H1 (cell line): ENCODE data around the gene PAK2. TPM values are rescaled to one million over a fixed set of nuclear protein-coding genes. Genes with fewer than 3 reads are reported as not detected.

Source experiments
- CTCF ChIA-PET: fragments of 300-600 bp; sonication (Branson Sonifier 250); formaldehyde crosslinking; loops from one replicate; lab custom pipeline; 2021; ENCODE audit not compliant: partially characterized antibody; lab: Charles Lee
- POLR2A ChIA-PET: fragments of 300-600 bp; sonication (Branson Sonifier 250); formaldehyde crosslinking; loops from one replicate; lab custom pipeline; 2021; ENCODE audit warnings: inconsistent platforms; ENCODE audit not compliant: partially characterized antibody; lab: Charles Lee
- DNase-seq, 2 experiments: peaks; one replicate each; pipeline versions ENCODE4 v3.0.0 to v3.0.0-alpha.2; 2010 to 2022; ENCODE audit warnings: low spot score in 2 of 2, low read depth in 1 of 2, mixed read lengths in 1 of 2
- FAIRE-seq: peaks from 2 replicates; lab custom pipeline; 2011; peaks lifted over from hg19 to GRCh38; lab: Jason Lieb, UNC
- H2AFZ ChIP-seq: 2 replicates; pipeline ENCODE4 v1.8.1; 2012; ENCODE audit warnings: low read length, inconsistent platforms
- H2AK5ac ChIP-seq: 2 replicates; pipeline ENCODE4 v1.6.1; 2013; ENCODE audit warnings: low read depth, low read length
- H2BK120ac ChIP-seq: replicated peaks from 2 replicates; pipeline ENCODE3; 2013; ENCODE audit warnings: low read depth, low read length, inconsistent platforms
- H2BK12ac ChIP-seq: 2 replicates; pipeline ENCODE4 v1.6.1; 2013; ENCODE audit warnings: low read depth, low read length
- H2BK15ac ChIP-seq: 2 replicates; pipeline ENCODE4 v1.6.1; 2013; ENCODE audit warnings: low read length
- H2BK20ac ChIP-seq: 2 replicates; pipeline ENCODE4 v1.6.1; 2013; ENCODE audit warnings: low read length
- H2BK5ac ChIP-seq: 2 replicates; pipeline ENCODE4 v1.6.1; 2013; ENCODE audit warnings: low read depth, low read length
- H3K14ac ChIP-seq: 2 replicates; pipeline ENCODE4 v1.6.1; 2013; ENCODE audit warnings: inconsistent platforms; ENCODE audit not compliant: insufficient read length
- H3K18ac ChIP-seq: 2 replicates; pipeline ENCODE4 v1.6.1; 2013; ENCODE audit warnings: low read length; ENCODE audit errors: extremely low read depth
- H3K23ac ChIP-seq: 2 replicates; pipeline ENCODE4 v1.6.1; 2013; ENCODE audit warnings: inconsistent platforms; ENCODE audit not compliant: insufficient read length
- H3K23me2 ChIP-seq: 2 replicates; pipeline ENCODE4 v1.6.1; 2013; ENCODE audit warnings: low read depth, low read length
- H3K27ac ChIP-seq: 2 replicates; pipeline ENCODE4 v1.6.1; 2011; ENCODE audit warnings: low read depth, low read length, inconsistent platforms
- H3K27me3 ChIP-seq, 4 experiments: replicated peaks in 1 of 4; 1 replicate in 1 of 4; 2 replicates in 3 of 4; pipeline versions ENCODE4 v1.6.1 to v1.8.1; 2011 to 2013; ENCODE audit warnings: low read length in 3 of 4, mild to moderate bottlenecking in 3 of 4, inconsistent platforms in 2 of 4, mixed read lengths in 2 of 4, moderate library complexity in 1 of 4; ENCODE audit not compliant: control insufficient read depth in 3 of 4, insufficient read depth in 3 of 4; ENCODE audit errors: extremely low read depth in 1 of 4
- H3K36me3 ChIP-seq, 4 experiments: 2 replicates each; pipeline versions ENCODE4 v1.6.1 to v1.8.1; 2011 to 2013; ENCODE audit warnings: mild to moderate bottlenecking in 4 of 4, low read length in 3 of 4, moderate library complexity in 2 of 4, control low read depth in 1 of 4, inconsistent platforms in 1 of 4; ENCODE audit not compliant: insufficient read depth in 4 of 4, control insufficient read depth in 2 of 4
- H3K4ac ChIP-seq: replicated peaks from 2 replicates; pipeline ENCODE3; 2013; ENCODE audit warnings: low read length, low read depth, mixed read lengths, inconsistent platforms; ENCODE audit not compliant: insufficient read length
- H3K4me1 ChIP-seq, 4 experiments: replicated peaks in 1 of 4; 1 replicate in 1 of 4; 2 replicates in 3 of 4; pipeline versions ENCODE4 v1.6.1 to v1.8.1; 2011 to 2013; ENCODE audit warnings: low read length in 3 of 4, inconsistent platforms in 2 of 4, mixed read lengths in 1 of 4; ENCODE audit not compliant: insufficient read depth in 4 of 4, control insufficient read depth in 3 of 4
- H3K4me2 ChIP-seq, 2 experiments: 2 replicates each; pipeline versions ENCODE4 v1.6.1 to v1.8.1; 2011 to 2013; ENCODE audit warnings: low read depth in 2 of 2, low read length in 2 of 2, control low read depth in 1 of 2, inconsistent platforms in 1 of 2, mild to moderate bottlenecking in 1 of 2; ENCODE audit not compliant: insufficient read depth in 1 of 2
- H3K4me3 ChIP-seq, 4 experiments: fragments of 200-600, 300-600 bp in 1 of 4; sonication (generic), shearing (Covaris generic), sonication (Bioruptor Twin) in 1 of 4; 2 replicates each; pipeline versions ENCODE4 v1.5.1 to v1.8.1; 2011 to 2016; ENCODE audit warnings: low read length in 4 of 4, low read depth in 3 of 4, control low read depth in 2 of 4, inconsistent platforms in 2 of 4, mild to moderate bottlenecking in 2 of 4, mixed read lengths in 1 of 4, moderate library complexity in 1 of 4; ENCODE audit not compliant: insufficient read depth in 2 of 4; ENCODE audit errors: extremely low read depth in 1 of 4
- H3K56ac ChIP-seq: replicated peaks from 2 replicates; pipeline ENCODE3; 2013; ENCODE audit warnings: low read depth, mild to moderate bottlenecking, mixed read lengths, low read length, inconsistent platforms; ENCODE audit not compliant: insufficient read length
- H3K79me1 ChIP-seq: 2 replicates; pipeline ENCODE4 v1.6.1; 2013; ENCODE audit warnings: low read depth, low read length, control low read depth
- H3K79me2 ChIP-seq, 2 experiments: 2 replicates each; pipeline versions ENCODE4 v1.6.1 to v1.8.1; 2012 to 2013; ENCODE audit warnings: low read length in 2 of 2, mild to moderate bottlenecking in 2 of 2, inconsistent platforms in 1 of 2; ENCODE audit not compliant: insufficient read depth in 2 of 2, control insufficient read depth in 1 of 2
- H3K9ac ChIP-seq, 4 experiments: replicated peaks in 1 of 4; 1 replicate in 1 of 4; 2 replicates in 3 of 4; pipeline versions ENCODE4 v1.6.1 to v1.8.1; 2011 to 2013; ENCODE audit warnings: low read depth in 3 of 4, low read length in 3 of 4, control low read depth in 2 of 4, mild to moderate bottlenecking in 2 of 4, moderate library complexity in 2 of 4, inconsistent platforms in 1 of 4; ENCODE audit errors: extremely low read depth in 1 of 4
- H3K9me3 ChIP-seq, 2 experiments: 2 replicates each; pipeline versions ENCODE4 v1.6.1 to v1.8.1; 2012 to 2013; ENCODE audit warnings: mild to moderate bottlenecking in 2 of 2, moderate library complexity in 2 of 2, control low read depth in 1 of 2, inconsistent platforms in 1 of 2, low read depth in 1 of 2, low read length in 1 of 2, mixed read lengths in 1 of 2; ENCODE audit not compliant: insufficient read depth in 2 of 2
- H4K20me1 ChIP-seq, 2 experiments: replicated peaks in 1 of 2; 2 replicates each; pipeline versions ENCODE3 to v1.8.1; 2011 to 2013; ENCODE audit warnings: inconsistent platforms in 2 of 2, low read length in 2 of 2, mild to moderate bottlenecking in 1 of 2; ENCODE audit not compliant: insufficient read depth in 2 of 2, control insufficient read depth in 1 of 2
- H4K5ac ChIP-seq: 2 replicates; pipeline ENCODE4 v1.6.1; 2013; ENCODE audit warnings: low read length, low read depth, mixed read lengths, inconsistent platforms; ENCODE audit not compliant: insufficient read length
- H4K8ac ChIP-seq: 2 replicates; pipeline ENCODE4 v1.8.0; 2013; ENCODE audit warnings: mild to moderate bottlenecking, moderate library complexity, low read length, inconsistent platforms; ENCODE audit not compliant: insufficient read depth; ENCODE audit errors: extremely low read depth
- H4K91ac ChIP-seq: replicated peaks from 2 replicates; pipeline ENCODE3; 2013; ENCODE audit warnings: low read length, mixed read lengths, inconsistent platforms; ENCODE audit not compliant: insufficient read length
- SP1 ChIP-seq: IDR thresholded peaks from 2 replicates; pipeline ENCODE4 v1.6.1; 2011; ENCODE audit warnings: low read depth, low read length
- WGBS, 2 experiments: shearing (Covaris generic) in 1 of 2; methylation state at CpG; one replicate each; pipeline versions ENCODE4 v1.1.6 to v1.1.7; 2013 to 2015; ENCODE audit warnings: low lambda C conversion rate in 2 of 2, mixed read lengths in 2 of 2, inconsistent platforms in 1 of 2, low coverage in 1 of 2, missing lambda C conversion rate in 1 of 2; ENCODE audit not compliant: insufficient replicate concordance in 2 of 2, insufficient coverage in 1 of 2, insufficient read length in 1 of 2; ENCODE audit errors: extremely low coverage in 1 of 2, missing lambda C conversion rate in 1 of 2; 5-methylcytosine and 5-hydroxymethylcytosine counted together
- polyA plus RNA-seq, 7 experiments: library from polyadenylated mRNA; depleted of rRNA in 3 of 7; stranded (reverse) in 5 of 7; unstranded in 2 of 7; fragments of >200 nt in 5 of 7; fragments of 200-250 nt in 2 of 7; gene quantifications; 1 replicate in 5 of 7; 2 replicates in 1 of 7; 4 replicates in 1 of 7; pipeline versions ENCODE4 v1.2.1 to v1.2.3, GENCODE V29; 2011 to 2013; ENCODE audit warnings: missing spikeins in 2 of 7, mixed read lengths in 2 of 7
- total RNA-seq: library from RNA; stranded (reverse); fragmentation: NEBNext Ultra II Directional; extraction: Animal tissue kit (Norgen Biotek cat#: 25700); gene quantifications from 2 replicates; pipeline ENCODE4 v1.2.1, GENCODE V29; 2021

The PAK2 gene
- total and polyA plus RNA-seq, 2 of the 8 experiments (the other 6 are each of a cell fraction or from before 2014, with no cell fraction given): 13.1 to 60.5 TPM

- H3K4me2 ChIP-seq: no peak overlapping the region
Measured at GRCh38 chr3:196735751-196736150, 3.9 kb upstream of the PAK2 start.

More at GRCh38 chr3:196735751-196736150, 3.9 kb upstream of the PAK2 start:
- Histone ChIP-seq H3K9me3 (no peaks in the 10 kb centered on the region), H3K14ac (no peak overlapping the region), H2BK15ac (no peak overlapping the region), H3K79me1 (no peaks in the 10 kb centered on the region), H3K4ac (no peak overlapping the region), H2AK5ac (no peak overlapping the region), H4K20me1 (no peaks in the 10 kb centered on the region), H2BK120ac (no peak overlapping the region), H3K27ac (no peak overlapping the region), H2AFZ (no peak overlapping the region), H3K36me3 (no peaks in the 10 kb centered on the region), H3K4me3 (no peak overlapping the region), H4K91ac (no peak overlapping the region), H3K23ac (no peak overlapping the region), H3K79me2 (peaks cover 0 to 8% of the 10 kb centered on the region in 2 experiments; a peak in 3 of 4 replicates), H3K56ac (no peak overlapping the region), H2BK12ac (no peak overlapping the region), H4K5ac (no peak overlapping the region), H3K18ac (no peak overlapping the region), H3K27me3 (no peaks in the 10 kb centered on the region), H4K8ac (no peak overlapping the region), H2BK5ac (no peak overlapping the region), H3K4me1 (no peaks in the 10 kb centered on the region), H3K9ac (no peak overlapping the region), H3K23me2 (no peaks in the 10 kb centered on the region; the same call in 1 of the 2 replicates), H2BK20ac (no peak overlapping the region)
- DNase-seq: no peak
- 86% methylated on average over 3 of the region's 3 CpGs; no CpG with 5 or more reads in 1 of the 2 experiments for WGBS, 2 experiments
- ChIA-PET POLR2A (no interaction called here), CTCF (interaction anchor here (1.2 kb wide), 1 partner anchor 50 kb away, joined by 3 read pairs; no protein-coding TSS in a partner anchor)
- no peak for FAIRE-seq
- no peak for TF ChIP-seq SP1
